H7 (cell line): ENCODE data around the gene LLGL2. TPM values are rescaled to one million over a fixed set of nuclear protein-coding genes. Genes with fewer than 3 reads are reported as not detected.

Experiments
- DNase-seq: peaks from one replicate; pipeline ENCODE4 v3.0.0; 2012
- H3K27me3 ChIP-seq: 2 replicates; pipeline ENCODE4 v1.6.0; 2011; ENCODE audit warnings: mild to moderate bottlenecking, low read length; ENCODE audit not compliant: control insufficient read depth, insufficient read depth
- H3K36me3 ChIP-seq: replicated peaks from 2 replicates; pipeline ENCODE4 v1.5.1; 2011; ENCODE audit warnings: low read length; ENCODE audit not compliant: control insufficient read depth, insufficient read depth
- H3K4me3 ChIP-seq: 2 replicates; pipeline ENCODE4 v1.5.1; 2011; ENCODE audit warnings: low read depth, mild to moderate bottlenecking, control low read depth, low read length, moderate library complexity; ENCODE audit not compliant: insufficient read depth
- total RNA-seq: library from RNA; depleted of rRNA; stranded (reverse); fragments of >200 nt; shearing (Covaris generic); gene quantifications from 2 replicates; pipeline ENCODE4 v1.2.3, GENCODE V29; 2014

Gene LLGL2
- total RNA-seq, 1 experiment from 2014 or later, result 41.5 TPM

GRCh38 chr17:75487351-75488070, 38.0 kb upstream of the LLGL2 start:
- H3K4me3 ChIP-seq, result no peak overlapping the region
- H3K27me3 ChIP-seq, result no peaks in the 10 kb centered on the region
- DNase-seq, result no peak
- no peaks in the 10 kb centered on the region; the same call in 1 of the 2 replicates for H3K36me3 ChIP-seq

- no peak overlapping the region for H3K4me3 ChIP-seq
- H3K36me3 ChIP-seq, result peaks cover 6% of the 10 kb centered on the region
- DNase-seq, result no peak
- H3K27me3 ChIP-seq, result no peaks in the 10 kb centered on the region
Measured at GRCh38 chr17:75488693-75489510, 36.6 kb upstream of the LLGL2 start.

- DNase-seq, result no peak
- Histone ChIP-seq H3K4me3 (no peak overlapping the region), H3K36me3 (peaks cover 9% of the 10 kb centered on the region), H3K27me3 (no peaks in the 10 kb centered on the region)
Measured at GRCh38 chr17:75489511-75489955, 36.0 kb upstream of the LLGL2 start.

GRCh38 chr17:75490173-75490743, 35.2 kb upstream of the LLGL2 start:
- no peaks in the 10 kb centered on the region for H3K27me3 ChIP-seq
- peaks cover 9% of the 10 kb centered on the region for H3K36me3 ChIP-seq
- H3K4me3 ChIP-seq, result no peak overlapping the region
- no peak for DNase-seq

- no peak for DNase-seq
- Histone ChIP-seq H3K4me3 (no peak overlapping the region), H3K36me3 (peaks cover 9% of the 10 kb centered on the region), H3K27me3 (no peaks in the 10 kb centered on the region)
Measured at GRCh38 chr17:75490953-75491649, 34.4 kb upstream of the LLGL2 start.

GRCh38 chr17:75491680-75492079, 33.8 kb upstream of the LLGL2 start:
- no peak for DNase-seq
- Histone ChIP-seq H3K27me3 (no peaks in the 10 kb centered on the region), H3K4me3 (no peak overlapping the region), H3K36me3 (peaks cover 9% of the 10 kb centered on the region)

- no peaks in the 10 kb centered on the region for H3K27me3 ChIP-seq
- no peak overlapping the region for H3K4me3 ChIP-seq
- no peak for DNase-seq
- peaks cover 10% of the 10 kb centered on the region for H3K36me3 ChIP-seq
Measured at GRCh38 chr17:75492555-75493168, 32.8 kb upstream of the LLGL2 start.

DNA sequence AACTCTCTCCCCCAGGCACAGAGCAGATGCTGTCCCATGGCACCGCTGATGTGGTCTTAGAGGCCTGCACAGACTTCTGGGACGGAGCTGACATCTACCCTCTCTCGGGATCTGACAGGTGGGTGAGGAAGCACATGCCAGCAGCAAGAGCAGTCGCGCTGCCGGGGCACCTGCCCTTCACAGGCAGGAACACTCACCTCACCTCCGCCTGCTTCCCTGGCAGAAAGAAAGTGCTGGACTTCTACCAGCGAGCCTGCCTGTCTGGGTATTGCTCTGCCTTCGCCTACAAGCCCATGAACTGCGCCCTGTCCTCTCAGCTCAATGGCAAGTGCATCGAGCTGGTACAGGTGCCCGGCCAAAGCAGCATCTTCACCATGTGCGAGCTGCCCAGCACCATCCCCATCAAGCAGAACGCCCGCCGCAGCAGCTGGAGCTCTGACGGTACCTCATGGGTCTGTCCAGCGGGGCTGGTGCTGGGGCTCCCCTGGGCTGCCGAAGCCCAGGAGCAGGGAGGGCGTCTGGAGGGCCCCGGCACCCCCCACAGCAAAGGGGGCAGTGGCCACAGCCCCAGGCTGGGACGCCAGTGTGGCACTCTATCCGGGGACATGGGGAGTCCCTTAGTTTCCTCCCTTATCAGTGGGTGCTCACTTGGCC, 31.9 kb upstream of the LLGL2 start:
- Histone ChIP-seq H3K27me3 (no peaks in the 10 kb centered on the region), H3K36me3 (peaks cover 14% of the 10 kb centered on the region), H3K4me3 (no peak overlapping the region)
- DNase-seq, result no peak

GRCh38 chr17:75494326-75494877, 31.1 kb upstream of the LLGL2 start:
- H3K27me3 ChIP-seq, result no peaks in the 10 kb centered on the region
- peaks cover 14% of the 10 kb centered on the region for H3K36me3 ChIP-seq
- no peak overlapping the region for H3K4me3 ChIP-seq
- no peak for DNase-seq

GRCh38 chr17:75496005-75496404, 29.5 kb upstream of the LLGL2 start:
- H3K4me3 ChIP-seq, result no peak overlapping the region
- H3K27me3 ChIP-seq, result no peaks in the 10 kb centered on the region
- no peak for DNase-seq
- peaks cover 14% of the 10 kb centered on the region for H3K36me3 ChIP-seq

DNA sequence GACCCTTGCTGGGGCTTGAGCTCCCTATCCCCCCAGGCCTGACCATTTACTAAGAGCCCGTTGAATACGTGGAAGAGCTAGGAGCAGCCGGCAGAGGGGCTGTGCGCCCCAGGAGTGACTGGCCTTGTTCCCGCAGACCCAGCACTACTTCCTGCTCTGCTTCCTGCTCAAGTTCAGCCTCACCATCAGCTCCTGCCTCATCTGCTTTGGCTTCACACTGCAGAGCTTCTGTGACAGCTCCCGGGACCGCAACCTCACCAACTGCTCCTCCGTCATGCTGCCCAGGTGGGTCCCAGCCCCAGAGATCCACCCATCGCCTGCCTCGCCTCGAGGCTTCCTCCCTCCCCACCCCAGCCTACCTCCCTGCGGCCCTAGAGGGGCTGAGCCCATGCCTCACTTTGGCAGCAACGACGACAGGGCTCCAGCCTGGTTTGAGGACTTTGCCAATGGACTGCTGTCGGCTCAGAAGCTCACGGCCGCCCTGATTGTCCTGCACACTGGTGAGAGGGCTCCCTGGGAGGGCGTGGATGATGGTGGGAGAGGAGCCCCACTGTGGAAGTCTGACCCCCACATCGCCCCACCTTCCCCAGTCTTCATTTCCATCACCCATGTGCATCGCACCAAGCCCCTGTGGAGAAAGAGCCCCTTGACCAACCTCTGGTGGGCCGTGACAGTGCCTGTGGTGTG, 27.3 kb upstream of the LLGL2 start:
- no peaks in the 10 kb centered on the region for H3K27me3 ChIP-seq
- no peak for DNase-seq
- H3K36me3 ChIP-seq, result peaks cover 13% of the 10 kb centered on the region
- no peak overlapping the region for H3K4me3 ChIP-seq

DNA sequence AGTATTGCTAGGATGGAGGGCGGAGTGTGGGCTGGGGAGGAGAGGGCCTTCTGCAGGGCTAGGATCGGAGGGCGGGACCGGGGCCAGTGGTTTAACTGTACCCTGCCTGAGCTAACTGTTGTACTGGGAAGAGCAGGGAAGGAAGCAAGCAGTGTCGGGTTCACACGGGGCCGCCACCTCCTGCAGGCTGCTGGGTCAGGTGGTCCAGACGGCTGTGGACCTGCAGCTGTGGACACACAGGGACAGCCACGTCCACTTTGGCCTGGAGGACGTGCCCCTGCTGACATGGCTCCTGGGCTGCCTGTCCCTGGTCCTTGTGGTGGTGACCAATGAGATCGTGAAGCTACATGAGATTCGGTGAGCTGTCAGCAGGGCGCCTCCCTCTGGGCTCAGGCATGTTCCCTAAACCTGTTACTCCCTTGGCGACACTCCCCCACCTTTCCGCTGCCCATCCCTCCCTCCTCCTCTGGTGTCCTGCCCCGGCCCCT, 26.7 kb upstream of the LLGL2 start:
- H3K27me3 ChIP-seq, result no peaks in the 10 kb centered on the region
- H3K36me3 ChIP-seq, result peaks cover 8% of the 10 kb centered on the region
- H3K4me3 ChIP-seq, result no peak overlapping the region
- peak; percentile 85 for DNase-seq
